SU-DHL-6 (cell line): ENCODE measurements around the gene NOBOX.

Source experiments
- CTCF ChIP-seq: fragments of 200-600 bp; sonication (generic); IDR thresholded peaks from one replicate; pipeline ENCODE4 v1.5.1; 2017; ENCODE audit warnings: antibody characterized with exemption, mild to moderate bottlenecking, low read length, moderate library complexity; ENCODE audit not compliant: insufficient read depth, poor library complexity, severe bottlenecking
- EZH2phosphoT487 ChIP-seq: fragments of 200-600 bp; sonication (generic), shearing (Covaris generic); conservative IDR thresholded peaks from 2 replicates; pipeline ENCODE4 v1.6.1; 2018; ENCODE audit warnings: mild to moderate bottlenecking, antibody characterized with exemption, low read length, moderate library complexity, mixed read lengths

- no peak for TF ChIP-seq CTCF
- TF ChIP-seq EZH2phosphoT487 = no peak
Observed at GRCh38 chr7:144416341-144416740, 12.8 kb upstream of the NOBOX start.
